Peyer's patch (tissue), 4 donors: ENCODE measurements around the gene SAP130.

Experiments
- CTCF ChIP-seq, 6 experiments: fragments of 450-650 bp in 4 of 6; fragments of 200-600 bp in 2 of 6; sonication (generic) in 1 of 6; IDR thresholded peaks; one replicate each; pipeline ENCODE4 v1.5.1; 2017 to 2019; ENCODE audit warnings: antibody characterized with exemption in 6 of 6, mild to moderate bottlenecking in 3 of 6, moderate library complexity in 1 of 6
- POLR2A ChIP-seq, 2 donors: fragments of 450-650 bp; IDR thresholded peaks; one replicate each; pipeline ENCODE4 v1.5.1; 2017; ENCODE audit warnings: antibody characterized with exemption in 2 of 2, mild to moderate bottlenecking in 2 of 2, moderate library complexity in 2 of 2

GRCh38 chr2:128016620-128017019 is 11.2 kb downstream of the SAP130 start:
- TF ChIP-seq POLR2A (IDR thresholded peaks at IDR 0.05) (no peak), CTCF (IDR thresholded peaks at IDR 0.05) (no peak)
